Left lung (tissue), 10 donors: Measurements from ENCODE around the gene PPA1. TPM values are rescaled to one million over a fixed set of nuclear protein-coding genes. Genes with fewer than 3 reads are reported as not detected.
"Not testable (repeated sequence)": the region's sequence is repeated elsewhere in the genome, so short reads cannot be mapped to it uniquely, and the experiment has no call there.

Experiments used
- ATAC-seq: fragments of 200-7000 bp; cut with Tn5 transposase; one replicate; pipeline ENCODE4 v1.9.1; 2020; ENCODE audit warnings: moderate library complexity
- DNase-seq, 4 donors: peaks; one replicate each; pipeline ENCODE4 v3.0.0-alpha.2; 2013 to 2020
- H3K27ac ChIP-seq, 2 donors: fragments of 200-600 bp; sonication (generic) in 1 of 2; one replicate each; pipeline versions ENCODE4 v1.5.0 to v1.8.0; 2020 to 2021
- H3K27me3 ChIP-seq, 2 donors: fragments of 200-600 bp; sonication (generic) in 1 of 2; one replicate each; pipeline versions ENCODE4 v1.5.0 to v1.8.0; 2020 to 2021
- H3K36me3 ChIP-seq, 2 donors: fragments of 200-600 bp; sonication (generic) in 1 of 2; one replicate each; pipeline versions ENCODE4 v1.5.0 to v1.8.0; 2020 to 2021
- H3K4me1 ChIP-seq, 2 donors: fragments of 200-600 bp; one replicate each; pipeline ENCODE4 v1.8.0; 2021
- H3K4me3 ChIP-seq, 2 donors: fragments of 200-600 bp; sonication (generic) in 1 of 2; one replicate each; pipeline versions ENCODE4 v1.5.0 to v1.8.0; 2020 to 2021; ENCODE audit warnings: mild to moderate bottlenecking in 1 of 2
- H3K9me3 ChIP-seq, 2 donors: fragments of 200-600 bp; sonication (generic) in 1 of 2; one replicate each; pipeline versions ENCODE4 v1.5.0 to v1.8.0; 2020 to 2021
- CTCF ChIP-seq, 2 donors: fragments of 200-600 bp; sonication (generic) in 1 of 2; IDR thresholded peaks; one replicate each; pipeline versions ENCODE4 v1.5.0 to v1.8.0; 2021; ENCODE audit warnings: antibody characterized with exemption in 2 of 2
- intact Hi-C, 2 donors: fragments of 100-400 bp; cut with DNase I; formaldehyde crosslinking; loops; one replicate each; pipeline versions ENCODE4 v1.11.2 to v1.14.2; 2022
- polyA plus RNA-seq, 6 donors: library from polyadenylated mRNA; unstranded; fragments of 120-200 nt; gene quantifications; one replicate each; pipeline ENCODE4 v1.2.1, GENCODE V29; 2013; ENCODE audit not compliant: insufficient read length in 6 of 6
- total RNA-seq, 2 donors: library from RNA; stranded (reverse); fragmentation: NEBNext Ultra II Directional; extraction: Animal tissue kit (Norgen Biotek cat#: 25700); gene quantifications; one replicate each; pipeline ENCODE4 v1.2.1, GENCODE V29; 2021
- donor health status: DM: no; HTN: yes; CAD: no.
- donor health status: DM: no; HTN: no; CAD: no.

Gene PPA1
- total and polyA plus RNA-seq, 8 donors, result 102 to 231 (median 129) TPM

DNA sequence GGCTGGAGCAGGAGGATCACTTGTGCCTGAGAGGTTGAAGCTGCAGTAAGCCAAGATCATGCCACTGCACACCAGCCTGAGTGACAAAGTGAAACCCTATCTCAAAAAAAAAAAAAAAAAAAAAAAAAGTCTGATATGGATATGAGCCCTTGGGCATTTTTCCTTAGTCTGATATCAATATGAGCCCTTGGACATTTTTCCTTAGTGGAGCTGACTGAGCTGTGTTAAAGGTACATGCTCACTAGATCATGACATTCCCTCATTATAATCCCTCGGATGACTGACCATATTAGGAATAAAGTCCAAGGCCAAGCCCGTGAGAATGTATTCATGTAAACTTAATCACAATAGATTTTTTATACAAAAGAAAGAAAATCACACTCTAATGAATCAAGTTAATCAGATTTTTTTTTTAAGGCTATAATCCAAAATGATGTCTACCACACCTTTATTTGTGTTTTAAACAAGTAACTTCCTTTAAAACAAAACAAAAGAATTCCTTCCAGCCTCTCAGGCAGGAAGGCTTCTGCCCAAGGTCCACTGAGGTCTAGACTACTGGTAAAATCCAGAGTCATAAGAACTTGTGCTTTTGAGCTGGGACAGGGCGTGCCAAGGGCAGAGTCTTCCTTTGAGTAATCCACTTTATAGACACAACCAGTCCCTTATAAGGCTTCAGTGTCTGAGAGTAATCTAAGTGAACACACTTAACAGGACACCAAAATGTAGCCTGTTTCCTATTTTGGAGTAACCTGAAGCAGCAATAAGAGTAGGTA lies 5.5 kb downstream of the PPA1 start:
- peak overlapping the region in 1 of 2 donors; percentile 21 for H3K27ac ChIP-seq
- H3K27me3 ChIP-seq, result no peaks in the 10 kb centered on the region
- ATAC-seq (peak; percentile 45), DNase-seq (no peak)
- intact Hi-C loops, result no loop called here
- H3K9me3 ChIP-seq, result no peaks in the 10 kb centered on the region
- no peak for TF ChIP-seq CTCF (IDR thresholded peaks at IDR 0.05)
- peaks cover 0 to 29% of the 10 kb centered on the region in 2 donors for H3K36me3 ChIP-seq
- no peak overlapping the region for H3K4me3 ChIP-seq
- H3K4me1 ChIP-seq, result peaks cover 12 to 63% of the 10 kb centered on the region in 2 donors

- H3K4me1 ChIP-seq, result peaks cover 5 to 39% of the 10 kb centered on the region in 2 donors
- no peaks in the 10 kb centered on the region for H3K9me3 ChIP-seq
- no peaks in the 10 kb centered on the region for H3K27me3 ChIP-seq
- no peak overlapping the region for H3K27ac ChIP-seq
- H3K4me3 ChIP-seq, result no peak overlapping the region
- no peak for TF ChIP-seq CTCF (IDR thresholded peaks at IDR 0.05)
- ATAC-seq, result no peak
- intact Hi-C loops, result no loop called here
- DNase-seq, result no peak
- H3K36me3 ChIP-seq, result peaks cover 0 to 21% of the 10 kb centered on the region in 2 donors
Observed at GRCh38 chr10:70223728-70224127, 9.5 kb downstream of the PPA1 start.

- Histone ChIP-seq H3K4me1 (peaks cover 5 to 31% of the 10 kb centered on the region in 2 donors), H3K36me3 (peaks cover 0 to 24% of the 10 kb centered on the region in 2 donors)
- H3K9me3 ChIP-seq, intact Hi-C loops, H3K4me3 ChIP-seq, ATAC-seq, DNase-seq, H3K27me3 ChIP-seq, H3K27ac ChIP-seq: not testable (repeated sequence)
Observed at GRCh38 chr10:70222811-70223447, 10.3 kb downstream of the PPA1 start.

- ATAC-seq, result peak; percentile 58
Observed at GRCh38 chr10:70222340-70222794, 10.9 kb downstream of the PPA1 start.

DNA sequence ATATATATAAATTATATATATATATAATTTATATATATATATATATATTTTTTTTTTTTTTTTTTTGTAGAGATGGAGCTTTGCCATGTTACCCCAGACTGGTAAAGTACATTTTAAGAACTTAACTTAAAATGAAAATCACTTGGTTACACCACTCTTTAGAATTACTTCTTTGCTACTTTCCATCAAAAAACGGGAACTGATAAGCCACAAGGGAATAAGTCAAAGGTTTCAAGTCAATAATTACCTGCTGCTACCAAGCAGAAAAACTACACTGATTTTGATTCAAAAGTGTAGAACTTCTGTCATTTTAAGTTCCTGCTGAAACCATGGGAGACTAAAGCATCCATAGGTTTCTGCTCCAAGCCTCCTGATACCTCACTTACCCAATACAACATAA lies 12.2 kb downstream of the PPA1 start:
- intact Hi-C loops, result no loop called here
- H3K9me3 ChIP-seq, result no peaks in the 10 kb centered on the region
- no peak for TF ChIP-seq CTCF (IDR thresholded peaks at IDR 0.05)
- no peaks in the 10 kb centered on the region for H3K27me3 ChIP-seq
- H3K27ac ChIP-seq, result peak overlapping the region; percentile 18 to 51
- peaks cover 5 to 12% of the 10 kb centered on the region in 2 donors for H3K4me1 ChIP-seq
- H3K36me3 ChIP-seq, result peaks cover 0 to 36% of the 10 kb centered on the region in 2 donors
- DNase-seq (no peak), ATAC-seq (no peak)
- H3K4me3 ChIP-seq, result no peak overlapping the region

More at GRCh38 chr10:70222340-70222794, 10.9 kb downstream of the PPA1 start:
- Histone ChIP-seq H3K9me3 (no peaks in the 10 kb centered on the region), H3K27ac (no peak overlapping the region), H3K4me1 (peaks cover 5 to 25% of the 10 kb centered on the region in 2 donors), H3K36me3 (peaks cover 0 to 30% of the 10 kb centered on the region in 2 donors), H3K27me3 (no peaks in the 10 kb centered on the region), H3K4me3 (no peak overlapping the region)
- intact Hi-C loops, result no loop called here
- DNase-seq, result no peak
- TF ChIP-seq CTCF (IDR thresholded peaks at IDR 0.05), result no peak
